ENCODE data around the gene CCDC69. TPM values are rescaled to one million over a fixed set of nuclear protein-coding genes. Genes with fewer than 3 reads are reported as not detected.
A peak's percentile ranks its signal among the peaks of the same experiment; 100 is the strongest.

The CCDC69 gene, protein sequence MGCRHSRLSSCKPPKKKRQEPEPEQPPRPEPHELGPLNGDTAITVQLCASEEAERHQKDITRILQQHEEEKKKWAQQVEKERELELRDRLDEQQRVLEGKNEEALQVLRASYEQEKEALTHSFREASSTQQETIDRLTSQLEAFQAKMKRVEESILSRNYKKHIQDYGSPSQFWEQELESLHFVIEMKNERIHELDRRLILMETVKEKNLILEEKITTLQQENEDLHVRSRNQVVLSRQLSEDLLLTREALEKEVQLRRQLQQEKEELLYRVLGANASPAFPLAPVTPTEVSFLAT
- 100 to 1,000 TPM in 1 of 3 donors, 10 to 100 TPM in 1, 1 to 10 TPM in 1; 8.8 to 190 (median 23.4) TPM for total RNA-seq
- long read RNA-seq, donor 1, transcript CCDC69-205 (8 exons, 3,323 nt), result minor isoform, 7 of 339 reads
- long read RNA-seq, donor 1, transcript CCDC69-201 (9 exons, 3,451 nt), result major isoform, 266 of 339 reads
- long read RNA-seq, donor 1, partial matches to known transcripts, result 13 of 339 reads
- long read RNA-seq, donor 1, other reads (novel, unspliced or antisense), result 51 of 339 reads
- long read RNA-seq, donor 2, transcript CCDC69-201 (9 exons, 3,451 nt), result major isoform, 6 of 11 reads
- long read RNA-seq, donor 2, partial matches to known transcripts, result 0 of 11 reads
- long read RNA-seq, donor 2, other reads (novel, unspliced or antisense), result 5 of 11 reads

DNA sequence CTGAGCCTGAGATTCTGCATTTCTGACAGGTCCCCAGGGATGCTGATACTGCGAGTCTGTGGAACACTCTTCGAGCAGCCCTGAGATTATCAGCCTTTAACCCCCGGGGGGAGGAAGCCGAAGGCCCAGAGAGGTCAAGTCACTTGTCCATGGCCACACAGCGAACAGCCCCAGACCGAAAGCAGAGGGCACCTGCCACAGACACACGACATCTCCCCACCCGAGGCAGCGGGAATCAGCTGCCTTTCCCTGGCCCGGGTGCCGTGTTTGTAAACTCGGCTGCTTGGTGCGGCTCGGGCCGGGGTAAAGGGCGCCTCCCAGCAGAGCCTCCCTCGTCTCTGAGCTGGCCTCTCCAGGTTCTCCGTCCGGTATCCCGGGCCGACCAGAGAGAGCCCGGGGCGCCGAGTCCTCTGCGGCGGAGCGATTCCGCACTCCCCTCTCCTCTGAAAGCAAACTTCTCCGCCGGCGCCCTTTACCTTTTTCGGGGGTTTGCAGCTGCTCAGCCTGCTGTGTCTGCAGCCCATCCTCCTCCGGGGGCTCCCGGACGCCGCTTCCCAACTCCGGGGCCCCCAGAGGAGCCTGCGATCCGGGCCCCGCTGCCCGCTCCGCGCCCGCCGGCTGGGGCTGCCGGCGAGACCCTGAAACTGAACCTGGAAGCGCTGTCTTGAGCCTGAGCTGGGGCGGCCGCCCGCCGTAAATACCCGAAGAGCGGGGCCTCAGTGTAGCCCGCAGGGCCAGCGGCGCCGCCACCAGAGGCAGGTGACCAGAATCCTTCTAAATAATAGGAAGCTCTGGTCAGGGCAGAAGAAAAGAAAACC, at the start of gene CCDC69:
Gene CCDC69 (minus strand): TSS at position 646 of the 818 bp plus-strand sequence. CDS start 122 bp downstream, at position 524.
- Histone ChIP-seq H3K4me1 (ENCODE audit: low read depth) (peaks cover 19% of the 10 kb centered on the region), H3K9me3 (no peaks in the 10 kb centered on the region), H3K4me3 (peak within 1 kb of the TSS; percentile 38), H3K36me3 (ENCODE audit: low read depth) (no peaks in the 10 kb centered on the region)
- no peak for TF ChIP-seq CTCF (IDR thresholded peaks at IDR 0.05)
- DNase-seq (peak; percentile 82 to 84 (median 82)), ATAC-seq (peak; percentile 86)
- intact Hi-C loops (cut with DNase I, micrococcal nuclease), result no loop called here

DNA sequence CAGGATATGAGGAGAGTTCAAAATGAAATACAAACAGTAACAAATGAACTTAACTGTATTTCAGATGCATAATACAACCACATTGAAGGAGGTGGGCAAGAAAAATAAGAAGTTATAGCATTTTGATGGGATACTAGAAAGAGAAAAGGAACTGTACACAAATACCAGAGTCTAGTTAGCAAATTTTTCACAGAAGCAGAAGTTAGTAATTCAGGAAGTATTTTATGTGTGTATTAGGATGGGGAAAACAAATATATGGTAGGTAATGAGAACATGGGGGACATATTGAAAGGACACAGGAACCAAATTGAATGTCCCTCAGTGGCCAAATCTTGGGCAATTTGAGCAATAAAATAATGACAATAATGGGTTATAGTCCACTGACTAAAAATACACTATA, 47.4 kb upstream of the CCDC69 start:
- no peaks in the 10 kb centered on the region for H3K36me3 ChIP-seq (ENCODE audit: low read depth)
- intact Hi-C loops (cut with DNase I, micrococcal nuclease), result no loop called here
- no peak overlapping the region for H3K4me3 ChIP-seq
- no peak for TF ChIP-seq CTCF (IDR thresholded peaks at IDR 0.05)
- H3K9me3 ChIP-seq, result no peaks in the 10 kb centered on the region
- H3K4me1 ChIP-seq (ENCODE audit: low read depth), result no peaks in the 10 kb centered on the region
- ATAC-seq (no peak), DNase-seq (no peak)

- intact Hi-C loops (cut with DNase I, micrococcal nuclease), result no loop called here
- H3K9me3 ChIP-seq, result no peaks in the 10 kb centered on the region
- DNase-seq (no peak), ATAC-seq (no peak)
- no peaks in the 10 kb centered on the region for H3K4me1 ChIP-seq (ENCODE audit: low read depth)
- no peak overlapping the region for H3K4me3 ChIP-seq
- TF ChIP-seq CTCF (IDR thresholded peaks at IDR 0.05), result no peak
- no peaks in the 10 kb centered on the region for H3K36me3 ChIP-seq (ENCODE audit: low read depth)
Observed at GRCh38 chr5:151270599-151270998, 46.7 kb upstream of the CCDC69 start.

- Histone ChIP-seq H3K9me3 (no peaks in the 10 kb centered on the region), H3K36me3 (ENCODE audit: low read depth) (no peaks in the 10 kb centered on the region), H3K4me3 (no peak overlapping the region), H3K4me1 (ENCODE audit: low read depth) (no peaks in the 10 kb centered on the region)
- intact Hi-C loops (cut with DNase I, micrococcal nuclease), result no loop called here
- no peak for TF ChIP-seq CTCF (IDR thresholded peaks at IDR 0.05)
- ATAC-seq, result no peak
- no peak for DNase-seq
Observed at GRCh38 chr5:151267491-151268260, 43.8 kb upstream of the CCDC69 start.

DNA sequence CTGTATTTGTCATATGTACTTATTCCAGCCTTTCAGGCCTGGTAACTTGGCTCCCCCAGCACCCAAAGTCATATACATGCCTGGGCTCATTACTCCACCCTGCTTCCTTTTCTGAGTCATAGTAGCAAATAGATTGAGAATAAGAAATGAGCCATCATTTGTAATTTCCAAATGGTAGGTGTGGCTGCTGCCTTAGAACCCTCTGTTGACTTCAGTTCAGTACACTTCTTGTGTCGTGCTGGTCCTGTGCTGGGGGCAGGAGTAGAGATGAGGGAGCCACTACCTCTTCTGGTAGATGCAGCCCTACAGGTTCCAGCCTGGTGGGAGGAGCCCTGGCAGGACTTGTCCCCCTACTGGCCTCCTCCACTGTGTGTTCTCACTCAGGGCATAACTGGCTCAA, 40.2 kb upstream of the CCDC69 start:
- Histone ChIP-seq H3K36me3 (ENCODE audit: low read depth) (no peaks in the 10 kb centered on the region), H3K4me3 (no peak overlapping the region), H3K9me3 (no peaks in the 10 kb centered on the region), H3K4me1 (ENCODE audit: low read depth) (no peaks in the 10 kb centered on the region)
- DNase-seq (no peak), ATAC-seq (peak; percentile 93)
- intact Hi-C loops (cut with DNase I, micrococcal nuclease), result no loop called here
- no peak for TF ChIP-seq CTCF (IDR thresholded peaks at IDR 0.05)

Data from mucosa of descending colon (tissue), 3 donors.